GM18507 (cell line): ENCODE results near the gene RIN2.
A peak's percentile ranks its signal among the peaks of the same experiment; 100 is the strongest.
"Not testable (repeated sequence)": the region's sequence is repeated elsewhere in the genome, so short reads cannot be mapped to it uniquely, and the experiment has no call there.

Experiments used
- DNase-seq: peaks from one replicate; pipeline ENCODE4 v3.0.0; 2011; ENCODE audit warnings: low read depth; ENCODE audit not compliant: insufficient read length; ENCODE audit errors: extremely low spot score
- FAIRE-seq: peaks from 2 replicates; lab custom pipeline; 2011; peaks lifted over from hg19 to GRCh38; lab: Jason Lieb, UNC

RIN2 gene

DNA sequence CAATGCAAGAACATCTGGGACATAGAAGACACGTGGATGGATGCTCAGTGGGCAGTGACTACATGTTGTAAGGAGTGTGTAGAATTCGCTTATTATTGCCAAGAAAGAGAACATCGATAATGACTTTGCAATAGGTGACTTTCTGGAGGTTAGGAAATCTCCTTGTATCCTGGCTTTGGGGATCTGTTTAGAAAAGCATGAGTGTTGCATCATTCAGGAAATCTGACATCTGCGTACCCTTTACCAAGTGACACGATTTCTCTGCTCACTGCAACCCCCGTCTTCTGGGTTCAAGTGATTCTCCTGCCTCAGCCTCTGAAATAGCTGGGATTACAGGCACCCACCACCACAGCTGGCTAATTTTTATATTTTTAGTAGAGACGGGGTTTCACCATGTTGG is 23.2 kb downstream of the RIN2 start:
- FAIRE-seq (no peak), DNase-seq (no peak)

DNA sequence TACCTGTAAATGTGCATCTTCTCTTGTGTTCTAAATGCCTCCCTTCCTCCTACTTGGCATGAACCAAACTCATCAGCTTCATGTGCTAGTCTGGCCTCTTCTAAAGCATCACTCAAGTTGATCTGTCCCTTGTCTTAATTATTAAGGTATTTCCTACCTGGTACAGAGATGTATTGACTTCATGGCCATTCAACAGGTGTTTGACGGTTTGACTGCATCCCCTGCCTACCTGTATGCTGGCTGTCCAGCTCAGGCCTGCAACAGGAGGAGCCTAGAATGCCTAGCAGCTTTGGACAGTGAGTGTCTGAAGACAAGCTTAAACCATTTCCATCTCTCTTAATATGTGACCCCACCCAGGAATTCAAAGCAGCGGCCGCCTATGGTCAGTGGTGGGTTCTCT is 24.6 kb downstream of the RIN2 start:
- no peak for FAIRE-seq
- DNase-seq: no peak

DNA sequence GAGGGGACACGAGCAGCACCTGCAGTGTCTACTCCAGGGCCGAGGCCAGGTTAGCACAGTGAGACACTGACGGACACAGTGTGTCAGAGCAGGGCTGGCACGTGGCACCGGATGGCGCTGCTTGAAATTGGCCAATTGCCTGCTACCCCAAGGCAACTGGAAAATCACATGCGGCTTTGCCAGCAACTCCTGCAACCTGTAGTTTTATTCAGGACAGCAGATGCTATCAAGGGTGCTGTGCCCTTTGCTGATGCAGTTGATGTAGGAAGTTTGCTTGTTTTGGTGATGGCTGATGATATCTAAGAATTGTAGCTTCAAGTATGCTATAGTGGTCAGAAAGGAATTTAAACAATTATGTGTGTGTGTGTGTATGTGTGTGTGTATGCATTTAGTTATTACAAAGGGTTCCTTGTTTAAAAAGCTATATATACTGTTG is 25.9 kb downstream of the RIN2 start:
- FAIRE-seq: no peak
- DNase-seq: no peak

DNA sequence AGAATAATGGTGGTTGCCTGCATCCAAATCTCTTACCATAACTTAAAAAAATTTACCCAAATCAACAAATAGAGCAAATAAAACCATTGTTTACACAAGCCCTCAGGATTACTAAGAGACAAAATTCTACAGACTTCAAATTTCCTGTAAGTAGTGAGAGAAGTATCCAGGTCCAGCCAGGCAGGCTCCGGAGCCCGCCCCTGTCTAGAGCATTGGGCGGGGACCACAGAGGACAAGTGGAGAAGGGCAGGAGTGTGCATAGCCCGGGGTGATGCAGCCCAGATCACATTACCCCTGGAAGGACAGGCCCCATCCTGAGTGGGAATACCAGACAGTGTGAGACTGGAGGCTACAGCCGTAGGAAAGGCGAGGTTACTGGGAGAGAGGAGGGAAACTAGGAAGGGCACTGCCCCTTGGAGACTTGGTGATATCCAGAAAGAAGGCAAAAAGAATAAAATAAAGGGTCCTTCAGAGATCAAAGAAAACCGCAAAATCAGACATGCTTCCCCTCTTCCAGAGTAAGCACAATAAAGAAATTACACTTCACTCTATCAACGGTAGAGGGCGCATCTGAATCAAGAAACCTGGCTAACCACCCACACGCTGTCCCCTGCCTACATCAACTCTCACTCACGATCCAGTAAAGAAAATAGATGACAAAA is 26.6 kb downstream of the RIN2 start:
- peak; percentile 57 for FAIRE-seq

DNA sequence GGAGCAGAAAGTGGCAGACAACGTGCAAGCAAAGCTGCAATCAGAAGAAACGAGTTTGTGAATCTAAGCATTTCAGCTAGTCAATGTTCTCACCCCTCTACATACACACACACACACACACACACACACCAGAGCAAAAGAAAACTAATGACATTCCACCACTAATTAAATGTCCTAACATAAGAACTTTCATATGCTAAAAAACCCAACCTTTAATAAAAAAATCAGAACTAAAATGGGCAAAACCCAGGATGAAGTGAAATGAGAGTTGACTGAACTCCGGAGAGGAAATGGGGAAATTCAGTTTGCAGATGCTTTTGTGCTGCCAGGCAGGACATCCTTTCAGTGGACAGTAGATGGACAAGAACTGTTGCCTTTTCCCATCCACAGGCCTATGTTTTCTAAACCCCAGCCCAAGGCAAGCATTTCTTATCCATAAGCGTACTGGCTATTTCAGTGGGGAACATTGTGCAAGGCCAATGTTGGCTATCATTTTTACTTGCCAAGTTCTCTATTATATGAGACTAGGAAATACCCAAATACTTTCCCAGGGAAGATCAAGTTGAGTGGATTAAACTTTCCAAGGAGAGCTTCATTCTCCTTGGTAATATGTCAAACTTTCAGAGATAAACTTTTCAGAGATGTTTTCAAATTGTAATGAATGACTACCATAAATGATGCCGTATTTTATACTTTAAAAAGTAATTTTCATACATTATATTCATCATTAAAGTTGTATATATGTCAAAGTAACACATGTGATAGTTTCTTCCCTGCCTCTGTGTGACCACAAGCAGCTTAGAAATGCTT is 27.3 kb downstream of the RIN2 start:
- DNase-seq (no peak), FAIRE-seq (no peak)

More for the DNA sequence above, 26.6 kb downstream of the RIN2 start:
- DNase-seq: peak; percentile 12

- DNase-seq (no peak), FAIRE-seq (no peak)
These were observed 27.9 kb downstream of the RIN2 start for GRCh38 chr20:19785983-19786285.

- FAIRE-seq (no peak), DNase-seq (no peak)
These were observed 28.3 kb downstream of the RIN2 start for GRCh38 chr20:19786311-19786710.

DNA sequence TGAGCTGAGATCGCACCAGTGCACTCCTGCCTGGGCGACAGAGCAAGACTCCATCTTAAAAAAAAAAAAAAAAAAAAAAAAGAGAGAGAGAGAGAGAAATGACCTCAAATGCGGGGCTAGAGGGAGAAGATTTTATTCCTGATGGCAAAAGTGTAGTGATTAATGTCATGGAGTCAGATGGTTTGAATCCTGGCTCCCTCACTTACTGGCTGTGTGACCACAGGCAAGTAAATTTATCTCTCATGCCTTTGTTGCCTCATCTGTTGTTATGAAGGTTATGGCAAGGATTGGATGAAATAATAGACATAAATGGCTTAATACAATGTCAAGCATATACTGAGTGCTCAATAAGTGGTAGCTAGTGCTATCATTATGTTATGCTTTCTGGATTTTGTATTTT is 29.3 kb downstream of the RIN2 start:
- FAIRE-seq (no peak), DNase-seq (no peak)

GRCh38 chr20:19789009-19789408 is 31.0 kb downstream of the RIN2 start:
- FAIRE-seq: no peak
- DNase-seq: no peak

DNA sequence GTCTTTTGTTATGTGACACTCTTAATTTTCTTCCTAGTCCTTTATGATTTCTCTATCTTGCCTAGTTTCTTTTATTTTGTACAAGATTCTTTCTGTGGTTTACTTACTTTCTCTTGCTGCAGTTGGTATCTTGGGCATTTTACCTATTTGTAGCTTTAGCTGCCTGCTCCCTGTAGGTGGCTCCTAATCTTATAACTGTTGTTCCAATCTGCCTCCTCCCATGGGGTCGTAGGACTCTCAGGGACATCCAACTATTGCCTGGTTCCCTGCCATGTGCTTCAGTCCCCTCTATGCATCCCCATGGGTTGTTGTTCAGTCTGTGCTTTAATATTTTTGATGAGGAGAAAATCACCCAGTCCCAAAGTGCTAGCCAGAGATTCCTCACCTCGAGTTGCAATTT is 31.4 kb downstream of the RIN2 start:
- DNase-seq (no peak), FAIRE-seq (no peak)

GRCh38 chr20:19791887-19792286 is 33.8 kb downstream of the RIN2 start:
- FAIRE-seq (no peak), DNase-seq (no peak)

- no peak for FAIRE-seq
- no peak for DNase-seq
These were observed 35.7 kb downstream of the RIN2 start for GRCh38 chr20:19793716-19794115.

DNA sequence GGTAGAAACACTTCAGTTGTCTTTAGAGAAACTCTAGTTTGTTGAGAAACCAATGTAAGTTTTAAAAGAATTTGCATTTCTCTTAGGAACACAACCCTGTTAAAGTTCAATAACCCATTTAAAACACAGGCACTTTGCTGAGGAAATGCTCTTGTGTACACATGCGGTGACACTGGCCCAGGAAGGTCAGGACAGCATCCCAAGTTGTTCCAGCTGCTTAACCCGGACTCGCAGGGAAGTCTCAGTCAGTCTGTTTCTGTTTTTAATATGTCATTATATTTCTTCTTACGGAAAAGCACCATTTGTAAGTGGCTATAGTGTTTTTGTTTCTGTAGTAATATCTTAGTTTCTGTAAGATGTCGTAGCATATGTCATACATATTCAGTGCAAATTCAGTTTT is 36.9 kb downstream of the RIN2 start:
- DNase-seq (no peak), FAIRE-seq (no peak)

DNA sequence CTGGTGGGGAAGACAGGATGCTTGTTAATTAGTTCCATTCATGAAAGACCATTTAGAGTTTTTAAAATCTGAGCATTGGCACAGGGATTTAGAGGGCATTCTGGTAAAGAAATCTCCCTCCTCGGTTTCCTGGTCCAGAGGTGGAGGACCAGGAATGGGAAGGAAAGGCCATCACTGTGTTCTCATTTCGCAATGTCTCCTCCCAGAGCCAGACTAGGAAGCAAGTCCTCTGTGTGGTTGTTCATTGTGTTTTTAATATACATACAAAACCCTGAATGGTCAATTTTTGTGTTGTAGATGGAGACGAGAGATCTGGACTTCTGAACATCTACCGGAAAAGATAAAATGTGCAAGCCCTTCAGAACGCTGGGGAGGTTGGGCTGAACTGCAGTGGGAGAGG is 41.3 kb downstream of the RIN2 start:
- FAIRE-seq (no peak), DNase-seq (no peak)

DNA sequence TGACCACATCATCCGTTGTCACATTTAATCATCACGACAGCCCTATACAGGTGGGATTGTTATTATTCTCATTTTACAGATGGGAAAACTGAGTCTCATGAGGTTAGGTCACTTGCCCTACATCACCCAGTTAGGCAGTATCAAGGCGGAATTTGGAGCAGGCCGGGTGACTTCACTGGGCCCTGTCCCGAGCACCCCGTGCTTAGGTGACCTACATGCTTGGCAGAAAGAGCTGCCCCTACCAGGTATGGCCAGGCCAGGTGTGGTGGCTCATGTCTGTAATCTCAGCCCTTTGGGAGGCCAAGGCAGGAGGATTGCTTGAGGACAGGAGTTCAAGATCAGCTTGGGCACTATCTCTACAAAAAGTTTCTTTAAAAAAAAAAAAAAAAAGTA is 44.0 kb downstream of the RIN2 start:
- no peak for DNase-seq
- FAIRE-seq: no peak

- DNase-seq (no peak), FAIRE-seq (no peak)
These were observed 44.6 kb downstream of the RIN2 start for GRCh38 chr20:19802492-19803158.

DNA sequence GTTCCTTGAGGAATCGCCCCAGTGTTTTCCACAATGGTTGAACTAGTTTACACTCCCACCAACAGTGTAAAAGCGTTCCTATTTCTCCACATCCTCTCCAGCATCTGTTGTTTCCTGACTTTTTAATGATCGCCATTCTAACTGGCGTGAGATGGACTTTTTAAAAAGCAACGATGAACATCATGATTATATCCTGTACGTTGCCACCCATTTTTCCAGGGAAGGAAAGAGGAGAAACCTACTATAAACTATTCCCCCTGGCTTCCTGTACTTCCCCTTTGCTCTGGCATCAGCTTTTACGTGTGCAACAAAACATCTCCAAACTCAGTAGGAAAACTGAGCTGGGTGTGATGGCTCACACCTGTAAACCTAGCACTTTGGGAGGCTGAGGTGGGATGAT is 48.2 kb downstream of the RIN2 start:
- not testable (repeated sequence) for FAIRE-seq, DNase-seq

- DNase-seq (no peak), FAIRE-seq (no peak)
These were observed 48.7 kb downstream of the RIN2 start for GRCh38 chr20:19806806-19807190.

DNA sequence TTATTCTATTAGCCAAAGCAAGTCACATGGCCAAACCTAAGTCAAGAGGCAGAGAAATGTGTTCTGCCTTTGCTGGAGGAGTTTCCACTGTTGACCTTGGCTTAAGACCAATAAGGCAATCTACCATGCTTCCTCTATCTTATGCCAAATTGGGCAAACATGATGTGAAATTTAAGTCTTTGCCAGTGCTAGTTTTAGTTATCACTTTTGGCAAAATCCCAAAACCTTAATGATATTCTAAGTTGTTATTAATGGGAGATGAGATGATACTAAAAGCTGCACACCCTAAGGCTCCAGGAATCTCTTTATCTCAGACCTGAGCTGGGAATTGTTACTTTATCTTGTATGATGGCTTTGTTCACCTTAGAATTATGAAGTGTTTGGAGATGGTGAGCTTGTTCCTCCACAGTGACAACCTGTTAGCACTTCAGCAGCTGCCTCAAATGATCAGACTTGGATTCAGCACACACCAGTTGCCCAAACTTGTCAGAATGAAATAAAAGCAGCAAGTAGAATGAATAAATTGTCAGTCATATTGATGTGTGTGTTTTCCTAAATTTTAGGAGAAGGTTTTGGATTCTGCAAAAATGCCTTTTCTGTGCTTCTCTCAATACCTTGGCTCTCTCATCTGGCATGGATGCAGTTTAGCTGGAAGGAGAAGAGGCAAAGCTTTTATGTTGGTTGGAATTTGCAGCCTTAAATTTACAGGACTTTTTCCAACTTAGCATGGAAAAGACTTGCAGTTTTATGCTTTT is 49.3 kb downstream of the RIN2 start:
- FAIRE-seq (no peak), DNase-seq (no peak)
